ENCODE results near the gene FKTN. TPM values are rescaled to one million over a fixed set of nuclear protein-coding genes. Genes with fewer than 3 reads are reported as not detected.
"Not testable (repeated sequence)": the region's sequence is repeated elsewhere in the genome, so short reads cannot be mapped to it uniquely, and the experiment has no call there.

The FKTN gene
- total and polyA plus RNA-seq, 9 donors, result 11.2 to 21.1 (median 16.4) TPM

- H3K36me3 ChIP-seq (ENCODE audit: control insufficient read depth, insufficient read depth, low read length), result peaks cover 4% of the 10 kb centered on the region
- H3K27ac ChIP-seq (ENCODE audit: low read length), result no peak overlapping the region
- H3K4me1 ChIP-seq (ENCODE audit: control insufficient read depth, insufficient read depth, low read length), result no peaks in the 10 kb centered on the region
- no peaks in the 10 kb centered on the region for H3K9me3 ChIP-seq (replicated peaks; ENCODE audit: control insufficient read depth, low read depth, low read length)
- no peak for DNase-seq
- H3K27me3 ChIP-seq (ENCODE audit: control insufficient read depth, insufficient read depth, low read length), result no peaks in the 10 kb centered on the region
- no CpG with 5 or more reads among the region's 3 CpGs for WGBS (ENCODE audit: insufficient coverage)
- H3K4me3 ChIP-seq (ENCODE audit: low read length), result no peak overlapping the region
Measured at GRCh38 chr9:105531530-105531929, 26.4 kb upstream of the FKTN start.

GRCh38 chr9:105535920-105536668 lies 21.8 kb upstream of the FKTN start:
- Histone ChIP-seq H3K4me3 (ENCODE audit: low read length) (no peak overlapping the region), H3K27ac (ENCODE audit: low read length) (no peak overlapping the region), H3K9me3 (replicated peaks; ENCODE audit: control insufficient read depth, low read depth, low read length) (no peaks in the 10 kb centered on the region), H3K36me3 (ENCODE audit: control insufficient read depth, insufficient read depth, low read length) (peaks cover 4% of the 10 kb centered on the region), H3K27me3 (ENCODE audit: control insufficient read depth, insufficient read depth, low read length) (no peaks in the 10 kb centered on the region), H3K4me1 (ENCODE audit: control insufficient read depth, insufficient read depth, low read length) (no peaks in the 10 kb centered on the region)
- DNase-seq, result no peak
- WGBS (ENCODE audit: insufficient coverage), result no CpG with 5 or more reads among the region's 3 CpGs

GRCh38 chr9:105539452-105539851 lies 18.5 kb upstream of the FKTN start:
- no peaks in the 10 kb centered on the region for H3K27me3 ChIP-seq (ENCODE audit: control insufficient read depth, insufficient read depth, low read length)
- no peak for DNase-seq
- H3K36me3 ChIP-seq (ENCODE audit: control insufficient read depth, insufficient read depth, low read length), result peaks cover 2% of the 10 kb centered on the region
- no peaks in the 10 kb centered on the region for H3K9me3 ChIP-seq (replicated peaks; ENCODE audit: control insufficient read depth, low read depth, low read length)
- WGBS (ENCODE audit: insufficient coverage), result no CpG with 5 or more reads among the region's 1 CpG
- no peak overlapping the region for H3K4me3 ChIP-seq (ENCODE audit: low read length)
- no peaks in the 10 kb centered on the region for H3K4me1 ChIP-seq (ENCODE audit: control insufficient read depth, insufficient read depth, low read length)
- H3K27ac ChIP-seq (ENCODE audit: low read length), result no peak overlapping the region

GRCh38 chr9:105541838-105542237 lies 16.1 kb upstream of the FKTN start:
- Histone ChIP-seq H3K4me3 (ENCODE audit: low read length) (no peak overlapping the region), H3K27me3 (ENCODE audit: control insufficient read depth, insufficient read depth, low read length) (no peaks in the 10 kb centered on the region), H3K36me3 (ENCODE audit: control insufficient read depth, insufficient read depth, low read length) (no peaks in the 10 kb centered on the region), H3K4me1 (ENCODE audit: control insufficient read depth, insufficient read depth, low read length) (no peaks in the 10 kb centered on the region), H3K9me3 (replicated peaks; ENCODE audit: control insufficient read depth, low read depth, low read length) (no peaks in the 10 kb centered on the region), H3K27ac (ENCODE audit: low read length) (no peak overlapping the region)
- DNase-seq, result no peak
- WGBS (ENCODE audit: insufficient coverage), result no CpG with 5 or more reads among the region's 3 CpGs

GRCh38 chr9:105554042-105554441 lies 3.9 kb upstream of the FKTN start:
- DNase-seq, result no peak
- no peaks in the 10 kb centered on the region for H3K4me1 ChIP-seq (ENCODE audit: control insufficient read depth, insufficient read depth, low read length)
- no peaks in the 10 kb centered on the region for H3K36me3 ChIP-seq (ENCODE audit: control insufficient read depth, insufficient read depth, low read length)
- H3K27me3 ChIP-seq (ENCODE audit: control insufficient read depth, insufficient read depth, low read length), result no peaks in the 10 kb centered on the region
- H3K4me3 ChIP-seq (ENCODE audit: low read length), result no peak overlapping the region
- no peak overlapping the region for H3K27ac ChIP-seq (ENCODE audit: low read length)
- WGBS (ENCODE audit: insufficient coverage), result 76% methylated on average over 10 of the region's 10 CpGs
- no peaks in the 10 kb centered on the region for H3K9me3 ChIP-seq (replicated peaks; ENCODE audit: control insufficient read depth, low read depth, low read length)

GRCh38 chr9:105572455-105572854 lies 14.5 kb downstream of the FKTN start:
- no peak for DNase-seq
- H3K9me3 ChIP-seq (replicated peaks; ENCODE audit: control insufficient read depth, low read depth, low read length), result peaks cover 18% of the 10 kb centered on the region

GRCh38 chr9:105579952-105580351 lies 22.0 kb downstream of the FKTN start:
- WGBS (ENCODE audit: insufficient coverage), result no CpG with 5 or more reads among the region's 6 CpGs
- not testable (repeated sequence) for H3K36me3 ChIP-seq (ENCODE audit: control insufficient read depth, insufficient read depth, low read length); DNase-seq; H3K4me3 ChIP-seq (ENCODE audit: low read length); H3K27ac ChIP-seq (ENCODE audit: low read length); H3K9me3 ChIP-seq (replicated peaks; ENCODE audit: control insufficient read depth, low read depth, low read length); H3K27me3 ChIP-seq (ENCODE audit: control insufficient read depth, insufficient read depth, low read length); H3K4me1 ChIP-seq (ENCODE audit: control insufficient read depth, insufficient read depth, low read length)

More at GRCh38 chr9:105572455-105572854, 14.5 kb downstream of the FKTN start:
- Histone ChIP-seq H3K27ac (ENCODE audit: low read length) (no peak overlapping the region), H3K4me3 (ENCODE audit: low read length) (no peak overlapping the region), H3K27me3 (ENCODE audit: control insufficient read depth, insufficient read depth, low read length) (no peaks in the 10 kb centered on the region), H3K4me1 (ENCODE audit: control insufficient read depth, insufficient read depth, low read length) (no peaks in the 10 kb centered on the region), H3K36me3 (ENCODE audit: control insufficient read depth, insufficient read depth, low read length) (peaks cover 2% of the 10 kb centered on the region)

GRCh38 chr9:105581550-105581949 lies 23.6 kb downstream of the FKTN start:
- H3K9me3 ChIP-seq (replicated peaks; ENCODE audit: control insufficient read depth, low read depth, low read length); H3K27ac ChIP-seq (ENCODE audit: low read length); H3K4me1 ChIP-seq (ENCODE audit: control insufficient read depth, insufficient read depth, low read length); H3K4me3 ChIP-seq (ENCODE audit: low read length); H3K27me3 ChIP-seq (ENCODE audit: control insufficient read depth, insufficient read depth, low read length); H3K36me3 ChIP-seq (ENCODE audit: control insufficient read depth, insufficient read depth, low read length); DNase-seq: not testable (repeated sequence)
- 54% methylated on average over 2 of the region's 16 CpGs for WGBS (ENCODE audit: insufficient coverage)

GRCh38 chr9:105593145-105593544 lies 35.2 kb downstream of the FKTN start:
- no peaks in the 10 kb centered on the region for H3K27me3 ChIP-seq (ENCODE audit: control insufficient read depth, insufficient read depth, low read length)
- H3K4me3 ChIP-seq (ENCODE audit: low read length), result no peak overlapping the region
- H3K36me3 ChIP-seq (ENCODE audit: control insufficient read depth, insufficient read depth, low read length), result peaks cover 10% of the 10 kb centered on the region
- H3K9me3 ChIP-seq (replicated peaks; ENCODE audit: control insufficient read depth, low read depth, low read length), result peaks cover 9% of the 10 kb centered on the region
- no peak overlapping the region for H3K27ac ChIP-seq (ENCODE audit: low read length)
- DNase-seq, result no peak
- WGBS (ENCODE audit: insufficient coverage), result no CpG with 5 or more reads among the region's 3 CpGs
- H3K4me1 ChIP-seq (ENCODE audit: control insufficient read depth, insufficient read depth, low read length), result no peaks in the 10 kb centered on the region

GRCh38 chr9:105608721-105609598 lies 51.0 kb downstream of the FKTN start:
- Histone ChIP-seq H3K9me3 (replicated peaks; ENCODE audit: control insufficient read depth, low read depth, low read length) (no peaks in the 10 kb centered on the region), H3K4me1 (ENCODE audit: control insufficient read depth, insufficient read depth, low read length) (peaks cover 3% of the 10 kb centered on the region), H3K27me3 (ENCODE audit: control insufficient read depth, insufficient read depth, low read length) (no peaks in the 10 kb centered on the region), H3K4me3 (ENCODE audit: low read length) (no peak overlapping the region), H3K36me3 (ENCODE audit: control insufficient read depth, insufficient read depth, low read length) (no peaks in the 10 kb centered on the region), H3K27ac (ENCODE audit: low read length) (no peak overlapping the region)
- WGBS (ENCODE audit: insufficient coverage), result no CpG with 5 or more reads among the region's 6 CpGs
- DNase-seq, result peak; percentile 57
